Pulmonary artery endothelial cell (primary cell): ENCODE results near the gene FAM9B. TPM values are rescaled to one million over a fixed set of nuclear protein-coding genes. Genes with fewer than 3 reads are reported as not detected.
"Not testable (repeated sequence)": the region's sequence is repeated elsewhere in the genome, so short reads cannot be mapped to it uniquely, and the experiment has no call there.

Experiments
- DNase-seq: peaks from one replicate; pipeline ENCODE4 v3.0.0-alpha.2; 2011; ENCODE audit warnings: low read depth, low spot score
- total RNA-seq: library from RNA; depleted of rRNA; stranded (reverse); fragments of >200 nt; gene quantifications from 2 replicates; pipeline ENCODE4 v1.2.3, GENCODE V29; 2014

Gene FAM9B
- total RNA-seq: not detected in 2 replicates

DNA sequence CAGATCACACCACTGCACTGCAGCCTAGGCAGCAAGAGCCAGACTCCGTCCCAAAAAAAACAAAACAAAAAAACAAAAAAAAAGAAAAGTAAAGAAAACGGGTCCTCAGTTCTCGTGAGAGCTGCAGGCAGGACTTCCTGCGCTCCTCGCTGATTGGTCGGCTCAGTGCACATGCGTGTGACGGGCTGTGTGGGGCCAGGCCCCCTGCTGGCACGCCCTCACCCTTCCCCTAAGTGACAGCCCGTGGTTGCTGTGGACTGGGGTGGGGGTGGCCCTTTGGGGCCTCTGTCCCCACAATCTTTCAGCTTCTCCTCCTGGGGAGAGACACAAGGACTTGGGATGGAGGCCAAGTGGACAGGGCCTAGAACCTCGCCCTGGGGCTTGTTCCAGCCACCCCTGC lies at the start of gene FAM9B:
Gene FAM9B (minus strand): TSS at position 139 of the 400 bp plus-strand sequence. CDS start 1,141 bp downstream, outside the sequence.
- DNase-seq: no peak

DNA sequence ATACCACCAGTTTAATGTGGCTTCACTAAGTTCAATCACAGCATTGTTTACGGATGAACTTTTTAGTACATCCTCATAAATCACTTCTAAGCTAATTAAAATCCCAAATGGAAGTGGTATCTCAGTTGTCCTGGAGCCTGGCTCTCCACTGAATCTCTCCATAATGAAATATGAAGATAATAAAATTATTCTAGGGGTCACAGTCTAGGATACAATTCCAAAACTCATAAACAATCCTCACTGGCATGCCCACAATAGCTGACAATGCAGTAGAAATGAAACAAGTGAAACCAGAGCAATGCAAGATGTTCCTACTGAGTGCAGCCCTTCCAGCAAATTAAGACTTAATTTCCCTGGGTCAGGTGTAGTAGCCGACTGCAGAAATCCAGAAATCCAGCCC lies 47.3 kb upstream of the FAM9B start:
- no peak for DNase-seq

- no peak for DNase-seq
These were observed 40.4 kb upstream of the FAM9B start for GRCh38 chrX:9074326-9074725.

DNA sequence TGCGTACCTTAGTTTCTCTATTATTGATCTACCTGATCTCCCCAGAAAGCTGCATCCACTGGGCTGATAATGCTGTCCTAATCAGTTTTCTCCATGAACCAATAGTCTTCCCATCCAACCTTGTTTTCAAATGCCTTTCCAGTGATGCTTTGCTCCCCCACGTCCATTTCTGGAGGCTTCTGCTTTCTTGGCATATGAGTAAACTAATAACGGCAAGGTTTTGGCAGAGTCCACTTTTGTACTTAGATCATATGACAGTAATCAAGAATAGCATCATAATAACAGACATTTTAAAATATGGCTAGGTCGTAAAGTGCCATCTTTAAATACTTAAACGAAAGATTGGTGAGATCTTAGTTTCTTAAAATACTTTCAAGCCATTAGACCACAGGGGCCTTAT lies 38.4 kb upstream of the FAM9B start:
- DNase-seq: no peak

DNA sequence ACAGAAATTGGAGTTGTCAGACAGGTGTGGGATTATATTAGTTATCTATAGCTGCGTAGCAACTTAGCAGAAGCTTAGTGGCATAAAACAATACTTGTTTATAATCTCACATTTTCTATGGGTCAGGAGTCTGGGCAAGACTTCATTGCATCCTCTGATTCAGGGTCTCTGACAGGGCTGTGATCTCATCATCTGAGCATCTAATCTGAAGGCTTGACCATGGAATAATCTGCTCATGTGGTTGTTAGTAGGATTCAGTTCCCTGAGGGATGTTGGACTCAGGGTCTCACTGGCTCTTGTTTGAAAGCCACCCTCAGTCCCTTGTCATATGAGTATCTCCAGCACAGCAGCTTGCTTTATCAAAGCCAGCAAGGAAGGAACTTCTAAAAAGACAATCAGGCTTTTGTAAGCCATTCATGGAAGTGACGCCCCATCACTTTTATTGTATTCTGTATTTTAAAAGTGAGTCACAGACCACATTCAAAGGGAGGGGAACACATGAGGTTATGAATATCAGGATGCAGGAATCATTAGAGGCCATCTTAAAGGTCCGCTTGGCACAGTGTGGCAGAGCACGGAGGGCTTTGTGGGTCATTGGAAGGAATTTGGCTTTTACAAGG lies 37.2 kb upstream of the FAM9B start:
- no peak for DNase-seq

DNA sequence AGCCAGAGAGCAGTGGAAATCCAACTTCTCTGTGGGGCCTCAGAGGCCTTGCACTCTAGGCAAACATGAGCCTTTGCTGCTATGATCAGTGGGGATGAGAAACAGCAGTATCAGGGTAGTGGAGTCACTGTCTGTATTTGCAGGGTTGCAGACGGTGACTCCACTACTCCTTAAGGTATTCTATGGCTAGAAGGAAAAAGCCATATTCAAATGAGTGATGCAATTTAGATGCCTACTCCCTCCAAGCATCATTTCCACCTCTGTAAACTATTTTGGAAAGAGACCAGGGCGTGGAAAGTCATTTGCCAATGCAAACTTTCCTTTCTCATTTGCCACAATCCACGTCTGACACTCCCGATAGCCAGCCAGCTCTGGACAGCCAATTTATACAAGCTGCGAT lies 35.6 kb upstream of the FAM9B start:
- DNase-seq: no peak

DNA sequence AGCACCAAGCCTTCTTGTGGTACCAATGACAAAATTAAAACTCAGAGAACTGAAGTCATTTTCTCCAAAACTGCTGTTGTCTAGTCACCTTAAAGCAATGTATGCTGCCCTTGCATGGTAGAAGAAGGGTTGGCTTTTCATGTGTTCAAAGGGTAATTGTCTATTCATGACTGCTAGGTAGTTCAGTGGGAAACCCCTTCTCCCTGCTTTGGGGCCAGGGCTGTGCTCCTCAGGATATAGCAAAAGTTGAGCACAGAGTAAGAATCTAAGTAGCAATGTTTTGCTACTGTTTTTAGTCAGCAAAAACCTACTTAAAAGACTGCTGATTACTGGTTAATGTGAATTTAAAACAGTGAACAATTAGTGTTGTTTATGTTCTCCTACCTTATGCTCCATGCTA lies 30.8 kb upstream of the FAM9B start:
- DNase-seq: no peak

- DNase-seq: no peak
These were observed 28.7 kb upstream of the FAM9B start for GRCh38 chrX:9062641-9063040.

- no peak for DNase-seq
These were observed 21.4 kb upstream of the FAM9B start for GRCh38 chrX:9055354-9055753.

- DNase-seq: no peak
These were observed 18.2 kb upstream of the FAM9B start for GRCh38 chrX:9052081-9052480.

DNA sequence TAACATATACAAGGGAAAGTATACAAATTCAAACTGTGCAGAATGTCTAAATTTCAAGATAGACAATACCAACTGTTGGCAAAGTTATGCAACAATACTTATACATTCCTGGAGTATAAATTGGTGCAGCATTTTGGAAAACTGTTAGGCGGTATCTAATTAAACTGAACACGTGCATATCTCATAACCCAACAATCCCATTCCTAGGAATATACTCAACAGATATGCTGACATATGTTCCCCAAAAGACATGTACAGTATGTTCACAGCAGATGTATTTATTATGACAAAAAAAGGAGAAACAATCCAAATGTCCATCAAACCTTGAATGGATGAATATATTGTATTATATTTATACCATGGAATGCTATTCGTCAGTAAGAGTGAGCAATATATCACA lies 16.4 kb upstream of the FAM9B start:
- no peak for DNase-seq

- DNase-seq: no peak
These were observed 14.9 kb upstream of the FAM9B start for GRCh38 chrX:9048801-9049200.

GRCh38 chrX:9038244-9038643 lies 4.3 kb upstream of the FAM9B start:
- no peak for DNase-seq

- DNase-seq: no peak
These were observed 3.4 kb upstream of the FAM9B start for GRCh38 chrX:9037296-9037695.

DNA sequence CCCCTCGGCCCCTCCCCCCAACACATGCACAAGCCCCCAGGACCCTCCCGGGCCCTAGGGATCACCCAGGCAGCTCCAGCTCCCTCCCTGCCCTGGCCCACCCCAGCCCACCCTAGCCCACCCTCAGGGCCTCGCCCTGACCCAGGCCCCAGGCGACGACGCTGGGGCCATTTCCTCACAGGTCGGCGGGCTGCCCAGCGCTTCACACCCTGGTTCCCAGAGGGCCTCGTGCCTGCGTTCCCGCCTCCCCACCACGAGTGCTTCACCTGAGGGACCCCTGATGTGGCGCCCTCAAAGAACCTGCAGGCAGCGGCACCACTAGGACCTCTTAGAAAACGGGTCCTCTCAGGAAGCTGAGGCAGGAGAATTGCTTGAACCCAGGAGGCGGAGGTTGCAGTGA lies 341 bp downstream of the FAM9B start:
- no peak for DNase-seq

GRCh38 chrX:9033179-9033578 lies 748 bp downstream of the FAM9B start:
- DNase-seq: no peak

DNA sequence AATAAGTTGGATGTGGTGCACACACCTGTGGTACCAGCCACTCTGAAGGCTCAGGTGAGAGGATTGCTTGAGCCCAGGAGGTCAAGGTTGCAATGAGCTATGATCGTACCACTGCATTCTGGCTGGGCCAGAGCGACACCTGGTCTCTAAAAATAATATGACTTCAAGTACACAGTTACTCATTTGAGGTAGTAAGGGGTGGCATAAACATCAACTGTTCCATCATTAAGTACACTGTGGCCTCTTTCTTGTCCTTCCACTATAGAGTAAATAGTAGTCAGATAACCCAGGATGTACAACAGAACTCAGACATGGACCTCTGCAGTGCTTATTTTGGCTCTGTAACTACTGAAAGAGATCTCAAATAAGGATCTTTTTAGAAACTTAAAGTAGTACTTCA lies 10.6 kb downstream of the FAM9B start:
- DNase-seq: no peak

DNA sequence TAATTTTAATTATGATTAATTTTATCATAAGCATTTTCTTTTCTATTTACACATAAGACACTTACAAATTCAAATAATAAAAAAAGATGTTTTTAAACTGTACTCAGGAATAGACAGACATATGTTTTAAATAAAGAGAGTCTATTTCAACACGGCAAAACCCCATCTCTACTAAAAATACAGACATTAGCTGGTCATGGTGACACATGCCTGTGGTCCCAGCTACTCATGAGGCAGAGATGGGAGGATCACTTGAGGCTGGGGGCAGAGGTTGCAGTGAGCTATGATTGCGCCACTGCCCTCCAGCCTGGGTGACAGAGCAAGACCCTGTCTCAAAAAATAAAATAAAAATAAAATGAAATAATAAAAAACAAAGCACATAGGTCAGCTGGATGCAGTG lies 14.8 kb downstream of the FAM9B start:
- no peak for DNase-seq

GRCh38 chrX:9018332-9018731 lies 15.6 kb downstream of the FAM9B start:
- DNase-seq: not testable (repeated sequence)

DNA sequence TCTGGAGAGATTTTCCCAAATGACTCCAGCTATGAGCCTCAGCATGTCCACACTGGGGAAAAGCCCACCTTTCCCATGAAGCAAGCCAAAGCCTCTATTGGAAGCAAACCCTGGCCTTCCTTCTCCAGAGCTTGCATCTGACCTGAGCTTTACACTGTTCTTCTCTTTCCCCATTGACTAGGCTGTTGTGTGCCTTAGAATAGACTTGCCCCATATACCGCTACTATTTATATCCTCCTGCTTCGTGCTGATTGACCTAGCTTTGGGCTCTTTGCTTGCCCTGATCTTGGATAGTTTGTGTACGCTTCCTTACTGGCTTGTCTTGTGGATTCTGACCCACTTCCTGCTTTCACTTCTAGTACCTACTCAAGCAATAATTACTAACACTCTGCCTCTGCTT lies 30.9 kb downstream of the FAM9B start:
- DNase-seq: no peak

DNA sequence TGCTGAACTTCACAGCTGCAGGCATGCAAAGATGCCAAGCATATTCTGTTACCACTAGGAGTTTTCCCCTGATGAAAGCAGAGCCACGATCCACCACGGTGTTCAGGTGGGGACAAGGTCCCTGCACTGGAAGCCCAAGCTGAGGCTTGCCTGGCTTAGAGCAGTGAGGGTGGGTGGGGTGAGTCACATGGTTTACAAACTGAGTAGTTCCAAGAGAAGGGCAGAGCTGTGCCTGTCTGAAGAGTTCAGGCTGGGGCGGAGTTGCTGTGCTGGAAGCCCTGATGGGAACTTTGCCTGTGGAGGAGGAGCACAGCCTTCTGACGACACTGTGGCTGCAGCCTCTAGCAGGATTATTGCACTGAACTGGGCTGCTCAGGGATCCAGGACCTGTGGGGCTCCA lies 45.5 kb downstream of the FAM9B start:
- DNase-seq: no peak

- DNase-seq: no peak
These were observed 46.2 kb downstream of the FAM9B start for GRCh38 chrX:8987672-8988250.

DNA sequence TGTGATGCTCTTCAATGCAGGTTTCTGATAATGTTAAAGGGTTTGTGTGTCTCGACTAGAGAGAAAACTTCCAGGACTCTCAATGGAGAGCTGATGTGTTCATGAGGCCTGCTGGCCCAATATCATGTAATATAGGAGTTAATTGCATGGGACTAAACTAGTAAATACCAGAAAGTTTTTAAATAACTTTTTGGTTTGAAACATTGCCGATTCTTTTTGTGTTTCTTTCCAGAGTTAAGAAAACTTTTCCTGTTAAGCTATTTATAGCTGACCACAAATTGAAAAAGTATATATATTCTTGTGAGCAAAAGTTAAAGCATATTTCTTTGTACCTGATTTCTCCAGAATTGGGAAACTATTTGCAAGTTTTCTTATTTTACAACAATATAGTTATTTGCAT lies 49.7 kb downstream of the FAM9B start:
- no peak for DNase-seq

- DNase-seq: no peak
These were observed 52.2 kb downstream of the FAM9B start for GRCh38 chrX:8981723-8982122.
